Measurements from ENCODE around the gene FAM3A. TPM values are rescaled to one million over a fixed set of nuclear protein-coding genes. Genes with fewer than 3 reads are reported as not detected.
A peak's percentile ranks its signal among the peaks of the same experiment; 100 is the strongest.

Gene FAM3A
- total and polyA plus RNA-seq, 3 experiments from 2014 or later, result 28.4 to 29.6 (median 29.4) TPM

DNA sequence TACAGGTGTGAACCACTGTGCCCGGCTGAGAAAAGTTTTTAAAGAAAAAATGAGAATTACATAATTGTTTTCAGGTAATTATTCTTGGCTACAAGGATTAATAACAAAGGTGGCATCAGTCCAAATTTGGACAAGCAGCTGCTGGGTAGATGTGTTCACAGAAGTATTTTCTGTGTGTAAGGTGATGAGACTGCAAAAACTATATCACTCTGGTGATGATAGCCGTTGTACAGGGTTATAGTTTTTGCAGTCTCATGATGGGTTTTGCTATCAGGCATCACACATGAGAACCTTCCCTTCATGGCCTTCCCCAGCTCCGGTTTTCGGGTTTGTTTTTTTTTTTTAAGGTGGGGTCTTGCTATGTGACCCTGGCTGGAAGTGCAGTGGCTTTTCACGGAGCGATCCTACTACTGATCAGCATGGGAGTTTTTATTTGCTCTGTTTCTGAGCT lies 20.5 kb downstream of the FAM3A start:
- H3K4me1 Mint-ChIP-seq, result peaks cover 0 to 2% (median 0%) of the 10 kb centered on the region in 3 donors
- no peak overlapping the region for H3K27ac Mint-ChIP-seq
- H3K27me3 Mint-ChIP-seq, result no peaks in the 10 kb centered on the region
- no peaks in the 10 kb centered on the region for H3K4me1 ChIP-seq (ENCODE audit: insufficient read depth, low read length)
- no peaks in the 10 kb centered on the region for H3K9me3 Mint-ChIP-seq
- CTCF ChIA-PET, result no interaction called here
- no peak for DNase-seq
- peaks cover 0 to 3% (median 0%) of the 10 kb centered on the region in 3 donors for H3K36me3 Mint-ChIP-seq
- no peak overlapping the region for H3K4me3 Mint-ChIP-seq
- H3K36me3 ChIP-seq (ENCODE audit: insufficient read depth, low read length), result no peaks in the 10 kb centered on the region
- POLR2A ChIA-PET, result interaction anchor here (0.6 kb wide), 1 partner anchor 13 kb away, joined by 4 read pairs; no protein-coding TSS in a partner anchor
- no peaks in the 10 kb centered on the region for H3K27me3 ChIP-seq (ENCODE audit: insufficient read depth, low read length, poor library complexity, severe bottlenecking)
- no peaks in the 10 kb centered on the region for H3K9me3 ChIP-seq (ENCODE audit: low read length)
- H3K27ac ChIP-seq (ENCODE audit: low read depth, low read length), result peak overlapping the region; percentile 57
- H3K4me3 ChIP-seq (ENCODE audit: low read length), result no peak overlapping the region

DNA sequence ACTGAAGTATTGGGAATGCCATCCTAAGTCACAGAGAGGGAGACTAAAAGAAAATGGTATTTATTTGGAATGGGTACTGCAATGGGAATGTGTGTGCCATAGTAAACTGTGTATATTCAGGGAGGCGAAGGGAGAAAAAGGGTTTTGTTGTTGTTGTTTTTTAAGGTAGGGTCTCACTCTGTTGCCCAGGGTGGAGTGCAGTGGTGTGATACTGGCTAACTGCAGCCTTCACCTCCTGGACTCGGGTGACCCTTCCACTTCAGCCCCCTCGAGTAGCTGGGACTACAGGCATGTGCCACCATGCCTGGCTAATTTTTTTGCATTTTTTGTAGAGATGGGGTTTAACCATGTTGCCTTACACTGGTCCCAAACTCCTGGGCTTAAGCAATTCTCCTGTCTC lies 21.3 kb downstream of the FAM3A start:
- Mint-ChIP-seq H3K27me3 (no peaks in the 10 kb centered on the region), H3K27ac (no peak overlapping the region), H3K4me1 (peaks cover 2 to 4% (median 3%) of the 10 kb centered on the region in 3 donors), H3K9me3 (no peaks in the 10 kb centered on the region), H3K4me3 (no peak overlapping the region), H3K36me3 (peaks cover 0 to 5% (median 0%) of the 10 kb centered on the region in 3 donors)
- H3K9me3 ChIP-seq (ENCODE audit: low read length), result no peaks in the 10 kb centered on the region
- no peak overlapping the region for H3K4me3 ChIP-seq (ENCODE audit: low read length)
- POLR2A ChIA-PET, result no interaction called here
- peaks cover under 1% of the 10 kb centered on the region for H3K4me1 ChIP-seq (ENCODE audit: insufficient read depth, low read length)
- CTCF ChIA-PET, result no interaction called here
- no peaks in the 10 kb centered on the region for H3K36me3 ChIP-seq (ENCODE audit: insufficient read depth, low read length)
- H3K27me3 ChIP-seq (ENCODE audit: insufficient read depth, low read length, poor library complexity, severe bottlenecking), result no peaks in the 10 kb centered on the region
- DNase-seq, result no peak
- peak overlapping the region; percentile 47 for H3K27ac ChIP-seq (ENCODE audit: low read depth, low read length)

DNA sequence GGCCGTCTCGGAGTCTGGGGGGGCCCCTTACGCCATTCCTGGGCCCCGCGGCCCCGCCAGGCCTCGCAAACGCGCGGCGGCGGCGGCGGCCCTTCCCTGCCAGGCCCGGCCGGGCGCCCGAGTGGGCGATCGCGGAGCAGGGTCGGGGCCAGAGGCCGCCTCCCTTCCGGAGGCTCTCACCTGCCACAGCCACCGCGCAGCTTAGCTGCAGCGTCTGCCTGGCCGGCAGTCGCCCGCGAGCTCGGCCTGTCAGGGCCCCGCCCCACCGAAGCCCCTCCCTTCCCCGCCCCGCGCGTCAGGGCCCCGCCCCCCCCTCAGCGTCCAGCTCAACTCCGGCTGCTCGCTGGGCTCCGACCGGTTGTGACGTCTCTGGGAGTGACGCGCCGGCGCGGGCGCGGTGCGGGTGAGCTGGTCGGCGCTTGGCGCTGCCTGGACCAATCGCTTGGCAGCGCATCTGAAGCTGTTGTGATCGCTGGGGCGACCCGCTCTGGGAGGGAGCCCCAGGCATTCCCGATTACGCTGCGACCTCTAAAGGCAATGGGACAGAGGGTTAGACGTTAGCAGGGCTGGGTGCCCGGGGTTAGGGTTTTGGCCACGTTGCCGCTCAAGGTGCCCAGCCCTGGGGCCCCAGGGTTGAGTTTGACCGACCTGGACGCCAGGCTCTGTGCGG lies 25.5 kb downstream of the FAM3A start, which contains the start of gene SLC10A3:
Gene SLC10A3, minus strand, starts transcription at position 216 of the 670 bp plus-strand sequence. CDS start 1,689 bp downstream, outside the sequence.
- H3K36me3 ChIP-seq (ENCODE audit: insufficient read depth, low read length), result no peaks in the 10 kb centered on the region
- peak within 1 kb of the TSS; percentile 81 for H3K27ac ChIP-seq (ENCODE audit: low read depth, low read length)
- no peaks in the 10 kb centered on the region for H3K27me3 Mint-ChIP-seq
- H3K36me3 Mint-ChIP-seq, result peaks cover 0 to 19% (median 4%) of the 10 kb centered on the region in 3 donors
- H3K4me3 ChIP-seq (ENCODE audit: low read length), result peak within 1 kb of the TSS; percentile 66
- peak within 1 kb of the TSS; percentile 88 to 96 (median 94) for H3K27ac Mint-ChIP-seq
- no peaks in the 10 kb centered on the region for H3K27me3 ChIP-seq (ENCODE audit: insufficient read depth, low read length, poor library complexity, severe bottlenecking)
- peak; percentile 84 to 92 (median 87) for DNase-seq
- no peaks in the 10 kb centered on the region for H3K9me3 Mint-ChIP-seq
- peak within 1 kb of the TSS; percentile 86 to 94 (median 91) for H3K4me3 Mint-ChIP-seq
- no peaks in the 10 kb centered on the region for H3K9me3 ChIP-seq (ENCODE audit: low read length)
- POLR2A ChIA-PET, result interaction anchor here (0.6 to 2.5 kb wide), 7 partner anchors 12 to 120 kb away, joined by 3 to 20 read pairs (median 6); partner anchors contain the start of genes ATP6AP1, FAM3A, LAGE3 and RPL10
- peaks cover 10% of the 10 kb centered on the region for H3K4me1 ChIP-seq (ENCODE audit: insufficient read depth, low read length)
- CTCF ChIA-PET, result interaction anchor here (0.9 to 2.4 kb wide), 7 partner anchors 27 to 537 kb away, joined by 3 to 10 read pairs (median 3); partner anchors contain the start of genes FLNA, IKBKG and RPL10
- peaks cover 12 to 31% (median 14%) of the 10 kb centered on the region in 3 donors for H3K4me1 Mint-ChIP-seq

DNA sequence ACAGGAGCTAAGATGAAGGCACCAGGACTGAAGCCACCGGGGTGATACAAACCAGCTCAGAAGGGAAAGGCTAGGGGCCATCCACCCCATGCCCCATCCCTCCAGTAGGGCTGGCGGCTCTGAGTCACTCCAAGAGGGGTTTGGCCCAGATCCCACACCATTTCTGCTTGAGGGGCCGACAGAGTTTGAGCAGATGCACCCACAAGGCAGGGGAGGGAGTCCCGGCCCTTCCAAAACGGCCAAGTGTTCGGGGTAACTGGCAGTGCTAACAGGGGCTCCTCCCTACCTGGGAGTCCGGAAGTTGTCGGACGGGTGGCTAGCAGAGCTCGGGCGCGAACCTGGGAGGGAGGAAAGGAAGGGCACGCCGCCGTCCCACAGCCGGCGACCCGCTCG lies 26.0 kb downstream of the FAM3A start:
- H3K27ac Mint-ChIP-seq, result peak overlapping the region; percentile 79 to 96 (median 92)
- CTCF ChIA-PET, result interaction anchor here (0.9 to 2.4 kb wide), 7 partner anchors 27 to 536 kb away, joined by 3 to 10 read pairs (median 3); partner anchors contain the start of genes FLNA, IKBKG and RPL10
- DNase-seq, result peak in 3 of 5 donors; percentile 7 to 58 (median 26)
- H3K27me3 Mint-ChIP-seq, result no peaks in the 10 kb centered on the region
- no peaks in the 10 kb centered on the region for H3K9me3 Mint-ChIP-seq
- Histone ChIP-seq H3K4me1 (ENCODE audit: insufficient read depth, low read length) (peaks cover 16% of the 10 kb centered on the region), H3K9me3 (ENCODE audit: low read length) (no peaks in the 10 kb centered on the region), H3K36me3 (ENCODE audit: insufficient read depth, low read length) (no peaks in the 10 kb centered on the region), H3K4me3 (ENCODE audit: low read length) (peak overlapping the region; percentile 66), H3K27me3 (ENCODE audit: insufficient read depth, low read length, poor library complexity, severe bottlenecking) (no peaks in the 10 kb centered on the region), H3K27ac (ENCODE audit: low read depth, low read length) (peak overlapping the region; percentile 67)
- H3K4me3 Mint-ChIP-seq, result peak overlapping the region; percentile 86 to 94 (median 89)
- peaks cover 0 to 22% (median 4%) of the 10 kb centered on the region in 3 donors for H3K36me3 Mint-ChIP-seq
- POLR2A ChIA-PET, result interaction anchor here (0.6 to 2.5 kb wide), 8 partner anchors 12 to 564 kb away, joined by 3 to 20 read pairs (median 5); partner anchors contain the start of genes ARHGAP4, ATP6AP1, FAM3A and LAGE3
- H3K4me1 Mint-ChIP-seq, result peaks cover 12 to 35% (median 14%) of the 10 kb centered on the region in 3 donors

DNA sequence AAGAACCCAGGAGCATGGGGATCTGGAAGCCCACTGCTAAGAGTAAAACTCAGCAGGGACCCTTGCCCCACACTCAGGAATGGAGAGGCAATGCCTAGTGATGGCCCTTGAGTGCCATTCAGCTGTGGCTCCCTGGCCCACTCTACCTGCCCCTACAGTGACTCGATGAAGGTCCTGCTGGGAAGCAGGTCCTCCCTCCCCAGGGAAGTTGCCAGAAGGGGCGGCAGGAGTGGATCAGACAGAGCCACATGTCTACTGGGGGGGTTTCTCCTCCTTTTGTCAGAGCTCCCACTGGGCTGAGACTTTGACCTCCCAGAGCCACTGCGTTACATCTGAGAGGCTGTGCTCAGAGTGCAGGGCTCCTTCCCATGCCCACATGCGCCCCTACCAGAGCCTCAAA lies 26.9 kb downstream of the FAM3A start:
- H3K27me3 Mint-ChIP-seq, result no peaks in the 10 kb centered on the region
- DNase-seq, result no peak
- peaks cover 0 to 27% (median 4%) of the 10 kb centered on the region in 3 donors for H3K36me3 Mint-ChIP-seq
- H3K27ac Mint-ChIP-seq, result peak overlapping the region; percentile 66 to 96 (median 90)
- ChIA-PET CTCF (interaction anchor here (1.2 to 2.4 kb wide), 2 partner anchors 46 to 90 kb away, joined by 3 to 10 read pairs; partner anchors contain the start of gene RPL10), POLR2A (interaction anchor here (0.8 to 2.5 kb wide), 5 partner anchors 11 to 563 kb away, joined by 3 to 16 read pairs (median 6); partner anchors contain the start of genes ARHGAP4, ATP6AP1, FAM3A and LAGE3)
- peaks cover 12 to 40% (median 17%) of the 10 kb centered on the region in 3 donors for H3K4me1 Mint-ChIP-seq
- no peaks in the 10 kb centered on the region for H3K36me3 ChIP-seq (ENCODE audit: insufficient read depth, low read length)
- no peaks in the 10 kb centered on the region for H3K27me3 ChIP-seq (ENCODE audit: insufficient read depth, low read length, poor library complexity, severe bottlenecking)
- H3K9me3 ChIP-seq (ENCODE audit: low read length), result no peaks in the 10 kb centered on the region
- H3K4me1 ChIP-seq (ENCODE audit: insufficient read depth, low read length), result peaks cover 19% of the 10 kb centered on the region
- H3K4me3 Mint-ChIP-seq, result peak overlapping the region; percentile 86 to 94 (median 89)
- peak overlapping the region; percentile 67 for H3K27ac ChIP-seq (ENCODE audit: low read depth, low read length)
- H3K9me3 Mint-ChIP-seq, result no peaks in the 10 kb centered on the region
- peak overlapping the region; percentile 66 for H3K4me3 ChIP-seq (ENCODE audit: low read length)

DNA sequence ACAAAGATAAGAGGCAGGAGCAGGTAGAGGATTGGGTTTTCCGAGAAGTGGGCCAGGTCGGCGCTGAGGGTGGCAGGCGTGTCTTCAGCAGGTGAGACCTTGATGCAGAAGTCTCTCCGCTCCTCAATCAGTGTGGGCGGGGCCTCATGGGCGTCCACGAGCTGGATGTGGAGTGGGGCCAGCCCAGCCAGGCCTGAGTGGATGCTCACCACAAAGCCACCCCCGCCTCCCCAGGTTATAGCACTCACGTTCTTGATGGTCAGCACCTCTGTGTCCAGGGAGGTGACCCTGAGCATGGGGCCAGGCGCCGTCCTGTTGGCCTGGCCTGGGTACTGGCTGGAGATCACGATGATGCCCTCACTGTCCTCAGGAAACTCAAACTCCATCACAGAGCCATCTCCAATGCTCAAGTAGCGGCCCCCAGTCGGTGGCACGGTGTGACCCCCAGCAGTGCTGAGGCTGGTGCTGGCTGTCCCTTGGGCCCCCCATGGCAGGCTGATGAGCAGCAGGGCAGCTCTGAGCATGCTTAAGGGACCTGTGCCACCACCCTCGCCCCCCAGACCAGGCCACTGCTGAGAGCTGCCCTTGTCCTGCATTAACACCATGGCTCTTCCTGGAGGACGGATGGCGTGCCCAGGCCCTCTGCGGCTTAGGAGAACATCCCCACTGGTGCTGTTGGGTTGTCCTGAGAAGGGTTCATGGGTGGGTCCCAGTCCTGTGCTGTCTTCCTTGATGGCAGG lies 27.5 kb downstream of the FAM3A start:
- DNase-seq, result no peak
- H3K4me1 Mint-ChIP-seq, result peaks cover 12 to 43% (median 17%) of the 10 kb centered on the region in 3 donors
- Histone ChIP-seq H3K4me1 (ENCODE audit: insufficient read depth, low read length) (peaks cover 19% of the 10 kb centered on the region), H3K36me3 (ENCODE audit: insufficient read depth, low read length) (no peaks in the 10 kb centered on the region), H3K27ac (ENCODE audit: low read depth, low read length) (peak overlapping the region; percentile 67), H3K4me3 (ENCODE audit: low read length) (no peak overlapping the region), H3K27me3 (ENCODE audit: insufficient read depth, low read length, poor library complexity, severe bottlenecking) (no peaks in the 10 kb centered on the region), H3K9me3 (ENCODE audit: low read length) (no peaks in the 10 kb centered on the region)
- ChIA-PET POLR2A (interaction anchor here (1.0 to 1.4 kb wide), 2 partner anchors 30 to 61 kb away, joined by 3 read pairs; no protein-coding TSS in a partner anchor), CTCF (interaction anchor here (2.4 kb wide), 1 partner anchor 90 kb away, joined by 10 read pairs; the partner anchor contains the start of gene RPL10)
- H3K27ac Mint-ChIP-seq, result peak overlapping the region in 5 of 8 donors; percentile 29 to 96 (median 92)
- peak overlapping the region; percentile 39 to 91 (median 86) for H3K4me3 Mint-ChIP-seq
- no peaks in the 10 kb centered on the region for H3K9me3 Mint-ChIP-seq
- peaks cover 0 to 27% (median 4%) of the 10 kb centered on the region in 3 donors for H3K36me3 Mint-ChIP-seq
- peaks cover 0 to under 1% of the 10 kb centered on the region in 2 donors for H3K27me3 Mint-ChIP-seq

DNA sequence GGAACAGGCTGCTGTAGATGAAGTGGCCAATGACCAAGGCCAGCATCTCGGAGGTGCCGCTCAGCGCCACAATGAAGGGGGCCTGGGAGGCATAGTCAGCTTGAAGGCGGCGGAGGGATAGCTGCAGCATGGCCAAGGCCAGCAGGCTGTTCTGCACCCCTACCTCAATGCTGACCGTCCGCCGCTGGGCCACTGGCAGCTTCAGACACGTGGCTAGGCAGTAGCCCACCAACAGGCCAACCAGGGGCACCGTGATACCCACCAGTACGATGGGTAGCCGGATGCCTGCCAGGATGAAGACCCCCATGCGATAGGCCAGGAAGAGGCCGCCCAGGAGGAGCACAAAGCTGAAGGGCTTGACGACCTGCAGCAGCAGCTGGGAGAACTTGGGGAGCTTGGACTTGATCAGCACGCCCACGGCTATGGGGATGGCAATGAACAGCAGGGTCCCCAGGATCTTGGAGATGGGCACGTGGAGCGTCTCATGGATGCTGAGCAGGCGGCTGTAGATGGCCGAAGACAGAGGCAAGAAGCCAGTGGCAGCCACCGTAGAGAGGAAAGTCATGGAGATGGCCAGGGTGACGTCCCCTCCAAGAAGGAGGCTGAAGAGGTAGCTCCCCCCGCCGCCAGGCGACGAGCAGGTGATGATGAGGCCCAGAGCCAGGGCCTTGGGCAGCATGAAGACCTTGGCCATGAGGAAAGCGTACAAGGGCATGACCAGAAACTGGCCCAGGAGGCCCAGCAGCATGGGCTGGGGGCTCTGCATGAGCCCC lies 28.3 kb downstream of the FAM3A start:
- Histone ChIP-seq H3K4me3 (ENCODE audit: low read length) (no peak overlapping the region), H3K27me3 (ENCODE audit: insufficient read depth, low read length, poor library complexity, severe bottlenecking) (no peaks in the 10 kb centered on the region), H3K4me1 (ENCODE audit: insufficient read depth, low read length) (peaks cover 19% of the 10 kb centered on the region), H3K27ac (ENCODE audit: low read depth, low read length) (no peak overlapping the region), H3K36me3 (ENCODE audit: insufficient read depth, low read length) (no peaks in the 10 kb centered on the region), H3K9me3 (ENCODE audit: low read length) (no peaks in the 10 kb centered on the region)
- ChIA-PET POLR2A (interaction anchor here (1.0 to 2.2 kb wide), 5 partner anchors 29 to 89 kb away, joined by 3 to 15 read pairs (median 3); partner anchors contain the start of gene RPL10), CTCF (no interaction called here)
- H3K27ac Mint-ChIP-seq, result peak overlapping the region in 6 of 8 donors; percentile 80 to 96 (median 89)
- peaks cover 12 to 46% (median 19%) of the 10 kb centered on the region in 3 donors for H3K4me1 Mint-ChIP-seq
- H3K9me3 Mint-ChIP-seq, result no peaks in the 10 kb centered on the region
- no peak for DNase-seq
- H3K4me3 Mint-ChIP-seq, result peak overlapping the region; percentile 66 to 84 (median 80)
- H3K36me3 Mint-ChIP-seq, result peaks cover 0 to 29% (median 4%) of the 10 kb centered on the region in 3 donors
- H3K27me3 Mint-ChIP-seq, result peaks cover 0 to 5% of the 10 kb centered on the region in 2 donors

All from CD8-positive, alpha-beta memory T cell (primary cell).